Measurements from ENCODE around the gene C13orf46.

Gene C13orf46

GRCh38 chr13:113952983-113953520 is 20.8 kb downstream of the C13orf46 start:
- no peak for DNase-seq

- DNase-seq, result no peak
Observed at GRCh38 chr13:113952151-113952982, 21.5 kb downstream of the C13orf46 start.

- DNase-seq, result peak in 1 of 4 experiments; percentile 25
Observed at GRCh38 chr13:113951246-113951999, 22.5 kb downstream of the C13orf46 start.

- DNase-seq, result no peak
Observed at GRCh38 chr13:113950451-113951245, 23.2 kb downstream of the C13orf46 start.

- DNase-seq, result no peak
Observed at GRCh38 chr13:113949546-113949945, 24.3 kb downstream of the C13orf46 start.

- DNase-seq, result no peak
Observed at GRCh38 chr13:113948034-113948742, 25.7 kb downstream of the C13orf46 start.

- no peak for DNase-seq
Observed at GRCh38 chr13:113947311-113948033, 26.4 kb downstream of the C13orf46 start.

GRCh38 chr13:113946409-113947181 is 27.3 kb downstream of the C13orf46 start:
- DNase-seq, result no peak

GRCh38 chr13:113945857-113946408 is 27.9 kb downstream of the C13orf46 start:
- DNase-seq, result no peak

- DNase-seq, result no peak
Observed at GRCh38 chr13:113943821-113944565, 29.9 kb downstream of the C13orf46 start.

GRCh38 chr13:113942591-113943103 is 31.2 kb downstream of the C13orf46 start:
- no peak for DNase-seq

GRCh38 chr13:113941571-113942191 is 32.2 kb downstream of the C13orf46 start:
- DNase-seq, result no peak

GRCh38 chr13:113939944-113940297 is 34.0 kb downstream of the C13orf46 start:
- DNase-seq, result no peak

- DNase-seq, result no peak
Observed at GRCh38 chr13:113939129-113939943, 34.5 kb downstream of the C13orf46 start.

GRCh38 chr13:113938716-113939115 is 35.2 kb downstream of the C13orf46 start:
- no peak for DNase-seq

GRCh38 chr13:113938246-113938645 is 35.6 kb downstream of the C13orf46 start:
- no peak for DNase-seq

GRCh38 chr13:113937527-113938180 is 36.2 kb downstream of the C13orf46 start:
- no peak for DNase-seq

GRCh38 chr13:113937073-113937472 is 36.8 kb downstream of the C13orf46 start:
- DNase-seq, result no peak

Measured in activated naive CD4-positive, alpha-beta T cell (primary cell).